HepG2 (cell line): ENCODE results near the gene TLK1. TPM values are rescaled to one million over a fixed set of nuclear protein-coding genes. Genes with fewer than 3 reads are reported as not detected.

Experiments
- AHDC1 ChIP-seq: sonication (generic); formaldehyde crosslinking; IDR thresholded peaks from 2 replicates; pipeline ENCODE4 v1.5.1; 2020; ENCODE audit warnings: mild to moderate bottlenecking, missing genetic modification reagents, borderline replicate concordance
- ETV5 ChIP-seq: IDR thresholded peaks from 2 replicates; pipeline ENCODE4 v1.6.1; 2018; ENCODE audit warnings: missing biosample characterization, missing genetic modification reagents, inconsistent platforms, borderline replicate concordance
- GATA4 ChIP-seq: sonication (generic); IDR thresholded peaks from 2 replicates; pipeline ENCODE4 v1.6.1; 2016; ENCODE audit warnings: antibody characterized with exemption, low read depth, borderline replicate concordance
- HCFC1 ChIP-seq: fragments of 150-350 bp; IDR thresholded peaks from 2 replicates; pipeline ENCODE4 v1.6.1; 2014; ENCODE audit warnings: low read depth, low read length
- HDAC2 ChIP-seq: sonication (generic); formaldehyde crosslinking; IDR thresholded peaks from 2 replicates; pipeline ENCODE4 v1.4.0; 2020; ENCODE audit warnings: missing genetic modification reagents
- HHEX ChIP-seq: IDR thresholded peaks from 2 replicates; pipeline ENCODE4 v1.6.1; 2016; ENCODE audit warnings: control low read depth
- IKZF5 ChIP-seq: IDR thresholded peaks from 2 replicates; pipeline ENCODE4 v1.6.1; 2018; ENCODE audit warnings: missing genetic modification reagents, mild to moderate bottlenecking, missing compliant biosample characterization
- MIER2 ChIP-seq: IDR thresholded peaks from 2 replicates; pipeline ENCODE4 v1.6.1; 2016; ENCODE audit warnings: missing biosample characterization, missing genetic modification reagents
- NKX3-1 ChIP-seq: sonication (generic); formaldehyde crosslinking; IDR thresholded peaks from 2 replicates; pipeline ENCODE4 v1.5.0; 2020; ENCODE audit warnings: missing genetic modification reagents
- PAF1 ChIP-seq: IDR thresholded peaks from 2 replicates; pipeline ENCODE4 v1.6.1; 2016; ENCODE audit warnings: missing genetic modification reagents, missing compliant biosample characterization
- PHF5A ChIP-seq: IDR thresholded peaks from one replicate; pipeline ENCODE4 v1.6.1; 2018; ENCODE audit warnings: low read depth, missing genetic modification reagents; ENCODE audit not compliant: unreplicated experiment
- SAP130 ChIP-seq: IDR thresholded peaks from 2 replicates; pipeline ENCODE4 v1.6.1; 2016; ENCODE audit warnings: low read depth
- SNAI1 ChIP-seq: sonication (generic); formaldehyde crosslinking; IDR thresholded peaks from 2 replicates; pipeline ENCODE4 v1.5.0; 2020; ENCODE audit warnings: mild to moderate bottlenecking, missing genetic modification reagents, borderline replicate concordance
- SP5 ChIP-seq: IDR thresholded peaks from 2 replicates; pipeline ENCODE4 v1.6.1; 2016; ENCODE audit warnings: low read depth, borderline replicate concordance
- TCF7L2 ChIP-seq: IDR thresholded peaks from 2 replicates; pipeline ENCODE4 v1.6.1; 2011; ENCODE audit warnings: mild to moderate bottlenecking, low read depth, low read length, moderate library complexity
- TRIM24 ChIP-seq: sonication (generic); formaldehyde crosslinking; IDR thresholded peaks from 2 replicates; pipeline ENCODE4 v1.8.0; 2022; ENCODE audit warnings: mild to moderate bottlenecking, missing genetic modification reagents
- ZBTB39 ChIP-seq: sonication (generic); formaldehyde crosslinking; IDR thresholded peaks from 2 replicates; pipeline ENCODE4 v1.5.0; 2020; ENCODE audit warnings: missing genetic modification reagents
- ZNF253 ChIP-seq: sonication (generic); formaldehyde crosslinking; IDR thresholded peaks from 2 replicates; pipeline ENCODE4 v1.8.0; 2022; ENCODE audit warnings: mild to moderate bottlenecking, missing genetic modification reagents, borderline replicate concordance
- ZNF768 ChIP-seq: sonication (generic); formaldehyde crosslinking; IDR thresholded peaks from 2 replicates; pipeline ENCODE4 v1.4.0; 2020; ENCODE audit warnings: missing genetic modification reagents
- ZNF816 ChIP-seq: sonication (generic); formaldehyde crosslinking; IDR thresholded peaks from 2 replicates; pipeline ENCODE4 v1.8.0; 2022; ENCODE audit warnings: missing genetic modification reagents, mild to moderate bottlenecking, borderline replicate concordance
- polyA plus RNA-seq, 8 experiments: library from polyadenylated mRNA; depleted of rRNA in 3 of 8; stranded (reverse) in 7 of 8; unstranded in 1 of 8; fragments of >200 nt; fragmentation: Illumina TruSeq in 4 of 8; extraction: Trizol in 4 of 8; gene quantifications; 2 replicates each; pipeline versions ENCODE4 v1.2.1 to v1.2.3, GENCODE V29; 2011 to 2016; ENCODE audit warnings: low read depth in 4 of 8, missing spikeins in 1 of 8, mixed read lengths in 1 of 8; ENCODE audit not compliant: insufficient read depth in 1 of 8
- total RNA-seq, 5 experiments: library from RNA; depleted of rRNA; stranded (reverse); fragments of >200 nt; fragmentation: Illumina TruSeq; extraction: Trizol; gene quantifications; 2 replicates each; pipeline ENCODE4 v1.2.3, GENCODE V29; 2016; ENCODE audit warnings: low read depth in 1 of 5
- TF ChIP-seq, protein P1 (sequence below): sonication (generic); formaldehyde crosslinking; IDR thresholded peaks from 2 replicates; pipeline ENCODE4 v1.9.0; 2021; ENCODE audit warnings: missing genetic modification reagents, mild to moderate bottlenecking, borderline replicate concordance

TLK1 gene
- total and polyA plus RNA-seq, 2 of the 13 experiments (the other 11 are each of a cell fraction or from before 2014, with no cell fraction given): 16.8 to 28.7 TPM

GRCh38 chr2:171154348-171154747 lies 6.3 kb downstream of the TLK1 start (continued):
- TF ChIP-seq TRIM24: no peak
- TF ChIP-seq HDAC2 (CRISPR knock-in tag): peak; percentile 58
- TF ChIP-seq NKX3-1: no peak
- no peak for TF ChIP-seq HCFC1
- no peak for TF ChIP-seq ZBTB39 (CRISPR knock-in tag)
- peak; percentile 50 for TF ChIP-seq SAP130 (CRISPR knock-in tag)
- TF ChIP-seq AHDC1 (CRISPR knock-in tag): peak; percentile 44; the same call in 1 of the 2 replicates
- no peak for TF ChIP-seq ZNF768 (CRISPR knock-in tag)
- TF ChIP-seq IKZF5 (CRISPR knock-in tag): no peak
- TF ChIP-seq SNAI1 (CRISPR knock-in tag): no peak
- TF ChIP-seq, protein P1, sequence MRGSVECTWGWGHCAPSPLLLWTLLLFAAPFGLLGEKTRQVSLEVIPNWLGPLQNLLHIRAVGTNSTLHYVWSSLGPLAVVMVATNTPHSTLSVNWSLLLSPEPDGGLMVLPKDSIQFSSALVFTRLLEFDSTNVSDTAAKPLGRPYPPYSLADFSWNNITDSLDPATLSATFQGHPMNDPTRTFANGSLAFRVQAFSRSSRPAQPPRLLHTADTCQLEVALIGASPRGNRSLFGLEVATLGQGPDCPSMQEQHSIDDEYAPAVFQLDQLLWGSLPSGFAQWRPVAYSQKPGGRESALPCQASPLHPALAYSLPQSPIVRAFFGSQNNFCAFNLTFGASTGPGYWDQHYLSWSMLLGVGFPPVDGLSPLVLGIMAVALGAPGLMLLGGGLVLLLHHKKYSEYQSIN (CRISPR knock-in tag): no peak
- no peak for TF ChIP-seq SP5 (CRISPR knock-in tag)
- no peak for TF ChIP-seq MIER2 (CRISPR knock-in tag)
- peak; percentile 89; the same call in 1 of the 2 replicates for TF ChIP-seq PAF1 (CRISPR knock-in tag)
- no peak for TF ChIP-seq ZNF253 (CRISPR knock-in tag)
- peak; percentile 48; the same call in 1 of the 2 replicates for TF ChIP-seq GATA4
- TF ChIP-seq PHF5A: no peak
- no peak for TF ChIP-seq HHEX
- no peak for TF ChIP-seq ZNF816
- TF ChIP-seq ETV5 (CRISPR knock-in tag): peak; percentile 66; the same call in 1 of the 2 replicates
- TF ChIP-seq TCF7L2: no peak
